HepG2 (cell line): ENCODE measurements around the gene TPPP2. TPM values are rescaled to one million over a fixed set of nuclear protein-coding genes. Genes with fewer than 3 reads are reported as not detected.
A peak's percentile ranks its signal among the peaks of the same experiment; 100 is the strongest.

Experiments
- BRD4 ChIP-seq: sonication (generic); formaldehyde crosslinking; IDR thresholded peaks from 2 replicates; pipeline ENCODE4 v1.4.0; 2020; ENCODE audit warnings: missing genetic modification reagents
- CEBPB ChIP-seq: IDR thresholded peaks from 2 replicates; pipeline ENCODE4 v1.6.1; 2011; ENCODE audit warnings: low read depth, low read length, improper control_type of control experiment, borderline replicate concordance
- CTCF ChIP-seq: sonication (generic); formaldehyde crosslinking; IDR thresholded peaks from 2 replicates; pipeline ENCODE4 v1.5.0; 2020; ENCODE audit warnings: mild to moderate bottlenecking, missing genetic modification reagents, moderate library complexity
- MTERF4 ChIP-seq: sonication (generic); formaldehyde crosslinking; IDR thresholded peaks from 2 replicates; pipeline ENCODE4 v1.8.0; 2023; ENCODE audit warnings: mild to moderate bottlenecking, missing genetic modification reagents
- RCOR2 ChIP-seq: IDR thresholded peaks from 2 replicates; pipeline ENCODE4 v1.6.1; 2016; ENCODE audit warnings: missing biosample characterization, missing genetic modification reagents
- RXRB ChIP-seq: IDR thresholded peaks from 2 replicates; pipeline ENCODE4 v1.6.1; 2016; ENCODE audit warnings: borderline replicate concordance, missing genetic modification reagents, missing compliant biosample characterization
- ZGPAT ChIP-seq: IDR thresholded peaks from 2 replicates; pipeline ENCODE4 v1.6.1; 2016; ENCODE audit warnings: mild to moderate bottlenecking
- ZMYM4 ChIP-seq: sonication (generic); formaldehyde crosslinking; IDR thresholded peaks from 2 replicates; pipeline ENCODE4 v1.8.1; 2023; ENCODE audit warnings: mild to moderate bottlenecking, missing genetic modification reagents
- ZNF350 ChIP-seq: sonication (generic); formaldehyde crosslinking; IDR thresholded peaks from 2 replicates; pipeline ENCODE4 v1.4.0; 2020; ENCODE audit warnings: mild to moderate bottlenecking, low read depth, missing genetic modification reagents, borderline replicate concordance
- ZNF407 ChIP-seq: sonication (generic); formaldehyde crosslinking; IDR thresholded peaks from one replicate; pipeline ENCODE4 v1.5.1; 2020; ENCODE audit warnings: mild to moderate bottlenecking, missing genetic modification reagents; ENCODE audit errors: not compliant biosample characterization
- polyA plus RNA-seq, 8 experiments: library from polyadenylated mRNA; depleted of rRNA in 3 of 8; stranded (reverse) in 7 of 8; unstranded in 1 of 8; fragments of >200 nt; fragmentation: Illumina TruSeq in 4 of 8; extraction: Trizol in 4 of 8; gene quantifications; 2 replicates each; pipeline versions ENCODE4 v1.2.1 to v1.2.3, GENCODE V29; 2011 to 2016; ENCODE audit warnings: low read depth in 4 of 8, missing spikeins in 1 of 8, mixed read lengths in 1 of 8; ENCODE audit not compliant: insufficient read depth in 1 of 8
- total RNA-seq, 5 experiments: library from RNA; depleted of rRNA; stranded (reverse); fragments of >200 nt; fragmentation: Illumina TruSeq; extraction: Trizol; gene quantifications; 2 replicates each; pipeline ENCODE4 v1.2.3, GENCODE V29; 2016; ENCODE audit warnings: low read depth in 1 of 5

TPPP2 gene
- total and polyA plus RNA-seq, 2 of the 13 experiments (the other 11 are each of a cell fraction or from before 2014, with no cell fraction given) = 0.58 to 4.2 TPM

GRCh38 chr14:21060614-21061346 is 30.8 kb downstream of the TPPP2 start (continued):
- TF ChIP-seq ZNF407 (CRISPR knock-in tag) (no peak), ZMYM4 (CRISPR knock-in tag) (0 out of 2 replicates have a peak, but pooled peaks have one; percentile 23), RCOR2 (CRISPR knock-in tag) (0 out of 2 replicates have a peak, but pooled peaks have one; percentile 43), RXRB (0 out of 2 replicates have a peak, but pooled peaks have one; percentile 26), CTCF (CRISPR knock-in tag) (no peak), ZGPAT (CRISPR knock-in tag) (0 out of 2 replicates have a peak, but pooled peaks have one; percentile 32), ZNF350 (CRISPR knock-in tag) (no peak), CEBPB (peak; percentile 71; the same call in 1 of the 2 replicates), BRD4 (CRISPR knock-in tag) (no peak), MTERF4 (CRISPR knock-in tag) (0 out of 2 replicates have a peak, but pooled peaks have one; percentile 37)
